NT2/D1 (cell line): Measurements from ENCODE around the gene ARHGAP24.

Experiments
- SUZ12 ChIP-seq: IDR thresholded peaks from 2 replicates; pipeline ENCODE4 v1.6.1; 2011; ENCODE audit not compliant: insufficient read length, insufficient read depth; ENCODE audit errors: extremely low read depth
- YY1 ChIP-seq: IDR thresholded peaks from 2 replicates; pipeline ENCODE4 v1.6.1; 2011; ENCODE audit not compliant: insufficient read length, insufficient read depth
- ZNF274 ChIP-seq: IDR thresholded peaks from 2 replicates; pipeline ENCODE4 v1.6.1; 2011; ENCODE audit warnings: mild to moderate bottlenecking, low read depth, low read length

- TF ChIP-seq ZNF274, result no peak
- TF ChIP-seq SUZ12, result no peak
- no peak for TF ChIP-seq YY1
Observed at GRCh38 chr4:85482010-85482738, 7.2 kb downstream of the ARHGAP24 start.
